ENCODE measurements around the gene NUP93.

DNA sequence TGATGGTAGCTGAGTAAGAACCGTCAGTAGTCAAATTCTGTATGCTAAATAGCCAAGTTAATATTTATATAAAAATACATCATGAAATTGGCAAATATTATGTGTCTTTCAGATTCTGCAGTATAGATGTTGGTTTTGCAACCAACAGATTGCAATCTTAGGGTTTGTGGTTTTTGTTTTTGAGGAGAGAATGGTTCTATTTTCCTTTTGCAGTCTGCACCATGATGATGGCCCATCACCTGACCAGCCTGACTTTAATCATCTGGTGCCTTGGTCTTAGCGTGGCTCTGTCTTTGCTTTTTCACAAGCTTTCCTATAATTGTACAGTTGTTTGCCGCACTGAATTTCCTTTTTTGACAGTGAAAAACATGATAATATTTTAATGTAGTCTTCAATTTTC is 50.7 kb downstream of the NUP93 start:
- TF ChIP-seq, protein P1, sequence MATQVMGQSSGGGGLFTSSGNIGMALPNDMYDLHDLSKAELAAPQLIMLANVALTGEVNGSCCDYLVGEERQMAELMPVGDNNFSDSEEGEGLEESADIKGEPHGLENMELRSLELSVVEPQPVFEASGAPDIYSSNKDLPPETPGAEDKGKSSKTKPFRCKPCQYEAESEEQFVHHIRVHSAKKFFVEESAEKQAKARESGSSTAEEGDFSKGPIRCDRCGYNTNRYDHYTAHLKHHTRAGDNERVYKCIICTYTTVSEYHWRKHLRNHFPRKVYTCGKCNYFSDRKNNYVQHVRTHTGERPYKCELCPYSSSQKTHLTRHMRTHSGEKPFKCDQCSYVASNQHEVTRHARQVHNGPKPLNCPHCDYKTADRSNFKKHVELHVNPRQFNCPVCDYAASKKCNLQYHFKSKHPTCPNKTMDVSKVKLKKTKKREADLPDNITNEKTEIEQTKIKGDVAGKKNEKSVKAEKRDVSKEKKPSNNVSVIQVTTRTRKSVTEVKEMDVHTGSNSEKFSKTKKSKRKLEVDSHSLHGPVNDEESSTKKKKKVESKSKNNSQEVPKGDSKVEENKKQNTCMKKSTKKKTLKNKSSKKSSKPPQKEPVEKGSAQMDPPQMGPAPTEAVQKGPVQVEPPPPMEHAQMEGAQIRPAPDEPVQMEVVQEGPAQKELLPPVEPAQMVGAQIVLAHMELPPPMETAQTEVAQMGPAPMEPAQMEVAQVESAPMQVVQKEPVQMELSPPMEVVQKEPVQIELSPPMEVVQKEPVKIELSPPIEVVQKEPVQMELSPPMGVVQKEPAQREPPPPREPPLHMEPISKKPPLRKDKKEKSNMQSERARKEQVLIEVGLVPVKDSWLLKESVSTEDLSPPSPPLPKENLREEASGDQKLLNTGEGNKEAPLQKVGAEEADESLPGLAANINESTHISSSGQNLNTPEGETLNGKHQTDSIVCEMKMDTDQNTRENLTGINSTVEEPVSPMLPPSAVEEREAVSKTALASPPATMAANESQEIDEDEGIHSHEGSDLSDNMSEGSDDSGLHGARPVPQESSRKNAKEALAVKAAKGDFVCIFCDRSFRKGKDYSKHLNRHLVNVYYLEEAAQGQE (IDR thresholded peaks at IDR 0.05; ENCODE audit: borderline replicate concordance), result no peak
- TF ChIP-seq, protein P2, sequence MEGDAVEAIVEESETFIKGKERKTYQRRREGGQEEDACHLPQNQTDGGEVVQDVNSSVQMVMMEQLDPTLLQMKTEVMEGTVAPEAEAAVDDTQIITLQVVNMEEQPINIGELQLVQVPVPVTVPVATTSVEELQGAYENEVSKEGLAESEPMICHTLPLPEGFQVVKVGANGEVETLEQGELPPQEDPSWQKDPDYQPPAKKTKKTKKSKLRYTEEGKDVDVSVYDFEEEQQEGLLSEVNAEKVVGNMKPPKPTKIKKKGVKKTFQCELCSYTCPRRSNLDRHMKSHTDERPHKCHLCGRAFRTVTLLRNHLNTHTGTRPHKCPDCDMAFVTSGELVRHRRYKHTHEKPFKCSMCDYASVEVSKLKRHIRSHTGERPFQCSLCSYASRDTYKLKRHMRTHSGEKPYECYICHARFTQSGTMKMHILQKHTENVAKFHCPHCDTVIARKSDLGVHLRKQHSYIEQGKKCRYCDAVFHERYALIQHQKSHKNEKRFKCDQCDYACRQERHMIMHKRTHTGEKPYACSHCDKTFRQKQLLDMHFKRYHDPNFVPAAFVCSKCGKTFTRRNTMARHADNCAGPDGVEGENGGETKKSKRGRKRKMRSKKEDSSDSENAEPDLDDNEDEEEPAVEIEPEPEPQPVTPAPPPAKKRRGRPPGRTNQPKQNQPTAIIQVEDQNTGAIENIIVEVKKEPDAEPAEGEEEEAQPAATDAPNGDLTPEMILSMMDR (IDR thresholded peaks at IDR 0.05; ENCODE audit: poor library complexity, severe bottlenecking), result no peak
- TF ChIP-seq RAD21 (conservative IDR thresholded peaks at IDR 0.05), result no peak
- TF ChIP-seq TAF1 (IDR thresholded peaks at IDR 0.05; ENCODE audit: low read depth), result no peak
- TF ChIP-seq POLR2AphosphoS5 (IDR thresholded peaks at IDR 0.05), result no peak
- no peak for TF ChIP-seq MXI1 (conservative IDR thresholded peaks at IDR 0.05; ENCODE audit: poor library complexity, severe bottlenecking)
